GM23248 (cell line): ENCODE results near the gene WDR13. TPM values are rescaled to one million over a fixed set of nuclear protein-coding genes. Genes with fewer than 3 reads are reported as not detected.

Source experiments
- DNase-seq: peaks from one replicate; pipeline ENCODE4 v3.0.0-alpha.2; 2015
- H2AFZ ChIP-seq: fragments of 200-600 bp; sonication (generic); 2 replicates; pipeline ENCODE4 v1.6.1; 2016; ENCODE audit warnings: antibody characterized with exemption
- H3F3A ChIP-seq: fragments of 200-600 bp; sonication (generic); 2 replicates; pipeline ENCODE4 v1.6.1; 2016; ENCODE audit warnings: mild to moderate bottlenecking, antibody characterized with exemption, mixed run types; ENCODE audit not compliant: insufficient read depth
- H3K27ac ChIP-seq: fragments of 200-600 bp; sonication (generic); 2 replicates; pipeline ENCODE4 v1.5.1; 2016; ENCODE audit warnings: mild to moderate bottlenecking
- H3K27me3 ChIP-seq: fragments of 200-600 bp; sonication (generic); replicated peaks from 2 replicates; pipeline ENCODE4 v1.6.1; 2016; ENCODE audit warnings: mild to moderate bottlenecking; ENCODE audit not compliant: insufficient read depth
- H3K36me3 ChIP-seq: fragments of 200-600 bp; sonication (generic); 2 replicates; pipeline ENCODE4 v1.6.1; 2016; ENCODE audit warnings: low read depth, mild to moderate bottlenecking
- H3K4me1 ChIP-seq: fragments of 200-600 bp; sonication (generic); 2 replicates; pipeline ENCODE4 v1.6.1; 2016; ENCODE audit warnings: mild to moderate bottlenecking; ENCODE audit not compliant: insufficient read depth
- H3K4me2 ChIP-seq: fragments of 200-600 bp; sonication (generic); one replicate; pipeline ENCODE4 v1.6.1; 2016; ENCODE audit warnings: mild to moderate bottlenecking; ENCODE audit not compliant: unreplicated experiment
- H3K4me3 ChIP-seq: fragments of 200-600 bp; sonication (generic); 2 replicates; pipeline ENCODE4 v1.5.1; 2016; ENCODE audit warnings: mild to moderate bottlenecking
- H3K79me2 ChIP-seq: fragments of 200-600 bp; sonication (generic); 2 replicates; pipeline ENCODE4 v1.6.1; 2016; ENCODE audit warnings: mild to moderate bottlenecking; ENCODE audit not compliant: insufficient read depth
- H3K9ac ChIP-seq: fragments of 200-600 bp; sonication (generic); 2 replicates; pipeline ENCODE4 v1.6.1; 2016; ENCODE audit warnings: mild to moderate bottlenecking
- H3K9me2 ChIP-seq: fragments of 200-600 bp; sonication (generic); 2 replicates; pipeline ENCODE4 v1.6.1; 2016; ENCODE audit warnings: mixed run types, mild to moderate bottlenecking, moderate library complexity; ENCODE audit not compliant: insufficient read depth
- H3K9me3 ChIP-seq: fragments of 200-600 bp; sonication (generic); one replicate; pipeline ENCODE4 v1.6.1; 2017; ENCODE audit warnings: low read depth
- H4K20me1 ChIP-seq: fragments of 200-600 bp; sonication (generic); 2 replicates; pipeline ENCODE4 v1.6.0; 2016; ENCODE audit not compliant: insufficient read depth
- EZH2 ChIP-seq: fragments of 200-600 bp; sonication (generic); IDR thresholded peaks from 2 replicates; pipeline ENCODE4 v1.6.1; 2018; ENCODE audit warnings: antibody characterized with exemption, mild to moderate bottlenecking; ENCODE audit not compliant: insufficient read depth, poor library complexity, severe bottlenecking
- EZH2phosphoT487 ChIP-seq: fragments of 200-600 bp; sonication (generic); IDR thresholded peaks from 2 replicates; pipeline ENCODE4 v1.6.1; 2018; ENCODE audit warnings: antibody characterized with exemption, moderate library complexity, mild to moderate bottlenecking, low read depth; ENCODE audit not compliant: insufficient read depth
- WGBS, 2 experiments: methylation state at CpG; one replicate each; pipeline ENCODE4 v1.1.6; 2015 to 2017; ENCODE audit warnings: low lambda C conversion rate in 2 of 2, low coverage in 1 of 2; ENCODE audit errors: missing lambda C conversion rate in 2 of 2; 5-methylcytosine and 5-hydroxymethylcytosine counted together
- in situ Hi-C: fragments of 300-500 bp; cut with MboI; formaldehyde crosslinking; loops from 2 replicates; pipeline ENCODE4 v1.15.0; 2020
- polyA plus RNA-seq: library from polyadenylated mRNA; unstranded; fragments of >200 nt; fragmentation: Nextera tagmentation; extraction: Ambion mirVana; gene quantifications from 2 replicates; pipeline ENCODE4 v1.2.1, GENCODE V29; 2016
- total RNA-seq: library from RNA; depleted of rRNA; stranded (reverse); fragments of >200 nt; shearing (Covaris generic); gene quantifications from 2 replicates; pipeline ENCODE4 v1.2.3, GENCODE V29; 2014

WDR13 gene
- total and polyA plus RNA-seq, 2 experiments from 2014 or later = 89.7 to 120 TPM

DNA sequence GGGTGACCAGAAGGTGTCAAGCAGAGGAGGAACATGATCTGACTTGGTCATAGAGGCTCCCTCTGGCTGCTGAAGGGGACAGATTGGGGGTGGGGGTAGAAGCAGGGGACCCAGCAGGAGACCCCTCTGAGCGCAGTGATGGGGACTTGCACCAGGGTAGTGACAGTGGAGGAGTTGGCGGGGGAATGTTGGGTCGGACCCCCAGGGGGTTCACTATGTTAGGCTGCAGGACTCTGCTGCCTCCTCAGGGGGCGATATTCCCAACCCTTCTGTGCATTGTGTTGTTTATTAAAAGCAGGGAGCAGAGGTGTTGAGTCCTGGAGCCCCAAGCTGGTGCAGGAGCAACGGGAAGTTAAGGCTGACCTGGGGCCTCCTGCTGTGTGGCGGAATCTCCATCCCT lies 8.8 kb downstream of the WDR13 start:
- no peak overlapping the region for H3K9ac ChIP-seq
- no peaks in the 10 kb centered on the region for H4K20me1 ChIP-seq
- no peaks in the 10 kb centered on the region for H3K9me3 ChIP-seq
- no peaks in the 10 kb centered on the region for H3K9me2 ChIP-seq
- H3K4me3 ChIP-seq = no peak overlapping the region
- in situ Hi-C loops = no loop called here
- 44 to 50% methylated on average over 2 of the region's 6 CpGs for WGBS, 2 experiments
- H3F3A ChIP-seq = no peaks in the 10 kb centered on the region
- no peak overlapping the region for H3K4me2 ChIP-seq
- H3K79me2 ChIP-seq = no peaks in the 10 kb centered on the region
- H3K27me3 ChIP-seq = no peaks in the 10 kb centered on the region
- H2AFZ ChIP-seq = no peak overlapping the region
- H3K4me1 ChIP-seq = no peaks in the 10 kb centered on the region
- DNase-seq = no peak
- no peaks in the 10 kb centered on the region for H3K36me3 ChIP-seq
- TF ChIP-seq EZH2phosphoT487 (no peak), EZH2 (no peak)
- H3K27ac ChIP-seq = no peak overlapping the region

DNA sequence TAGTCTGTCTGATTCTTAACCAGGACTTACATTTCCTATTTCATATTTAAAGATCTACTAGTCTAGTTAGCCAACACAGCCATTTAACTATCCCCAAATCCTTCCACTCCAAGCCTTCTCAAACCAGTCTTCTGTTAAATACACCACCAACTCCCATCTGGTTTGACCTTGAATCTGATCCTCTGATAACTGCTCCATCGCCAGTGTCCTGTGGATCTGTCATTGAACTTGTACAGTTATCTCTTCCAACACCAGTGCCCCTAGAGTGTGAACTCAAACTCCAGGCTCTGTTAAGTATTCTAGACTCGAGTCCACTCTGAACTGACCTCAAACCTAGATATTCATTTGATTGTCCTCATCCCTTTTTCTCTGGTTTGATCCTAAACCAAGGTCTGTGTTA lies 14.4 kb downstream of the WDR13 start:
- no peaks in the 10 kb centered on the region for H3K27me3 ChIP-seq
- no peaks in the 10 kb centered on the region for H3F3A ChIP-seq
- no peak overlapping the region for H2AFZ ChIP-seq
- DNase-seq = no peak
- no peaks in the 10 kb centered on the region for H3K4me1 ChIP-seq
- H3K9me3 ChIP-seq = no peaks in the 10 kb centered on the region
- no peak overlapping the region for H3K27ac ChIP-seq
- no peak for TF ChIP-seq EZH2
- TF ChIP-seq EZH2phosphoT487 = no peak
- no peak overlapping the region for H3K4me3 ChIP-seq
- in situ Hi-C loops = no loop called here
- H4K20me1 ChIP-seq = no peaks in the 10 kb centered on the region
- H3K79me2 ChIP-seq = no peaks in the 10 kb centered on the region
- no peak overlapping the region for H3K4me2 ChIP-seq
- no peaks in the 10 kb centered on the region for H3K9me2 ChIP-seq
- WGBS, 2 experiments = 42 to 53% methylated on average over 2 of the region's 2 CpGs
- H3K36me3 ChIP-seq = no peaks in the 10 kb centered on the region
- H3K9ac ChIP-seq = no peak overlapping the region

DNA sequence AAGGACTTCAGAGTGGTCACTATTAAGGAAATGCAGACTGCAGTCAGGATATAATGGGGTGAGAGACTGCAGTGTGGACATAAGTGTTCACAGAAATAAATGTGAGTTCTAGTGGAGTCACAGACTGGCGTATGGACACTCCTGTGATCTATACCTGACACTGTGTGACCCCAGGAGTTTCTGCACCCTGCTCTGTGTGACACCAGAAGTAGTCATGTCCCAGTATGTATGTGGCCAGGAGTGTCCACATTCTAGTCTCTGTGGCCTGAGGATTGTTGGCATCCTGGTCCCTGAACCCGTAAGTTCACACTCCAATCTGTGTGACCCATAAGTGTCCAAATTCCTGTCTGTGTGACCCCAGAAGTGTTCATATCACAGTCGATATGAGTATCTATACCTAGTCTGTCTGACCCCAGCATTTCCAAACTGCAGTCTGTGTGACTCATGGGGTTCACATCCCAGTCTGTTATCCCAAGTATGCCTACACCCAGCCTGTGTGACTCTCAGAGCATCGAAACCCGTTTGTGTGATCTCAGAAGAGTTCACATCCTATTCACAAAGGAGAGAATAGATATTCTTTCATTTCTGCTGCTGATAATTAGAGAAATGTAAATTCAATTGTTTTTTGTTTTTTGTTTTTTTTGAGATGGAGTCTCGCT lies 16.3 kb downstream of the WDR13 start:
- in situ Hi-C loops = no loop called here
- peak; percentile 51 for DNase-seq
- Histone ChIP-seq H3K27ac (no peak overlapping the region), H3K4me3 (no peak overlapping the region), H3F3A (no peaks in the 10 kb centered on the region), H4K20me1 (no peaks in the 10 kb centered on the region), H3K4me1 (0 out of 2 replicates have a peak, but pooled peaks cover 5% of the 10 kb centered on the region), H3K9me3 (no peaks in the 10 kb centered on the region), H3K27me3 (no peaks in the 10 kb centered on the region), H3K79me2 (no peaks in the 10 kb centered on the region), H3K36me3 (no peaks in the 10 kb centered on the region), H3K9me2 (no peaks in the 10 kb centered on the region), H3K4me2 (no peak overlapping the region), H3K9ac (no peak overlapping the region), H2AFZ (no peak overlapping the region)
- WGBS, 2 experiments = 42 to 50% methylated on average over 5 of the region's 6 CpGs
- TF ChIP-seq EZH2 = no peak
- no peak for TF ChIP-seq EZH2phosphoT487

DNA sequence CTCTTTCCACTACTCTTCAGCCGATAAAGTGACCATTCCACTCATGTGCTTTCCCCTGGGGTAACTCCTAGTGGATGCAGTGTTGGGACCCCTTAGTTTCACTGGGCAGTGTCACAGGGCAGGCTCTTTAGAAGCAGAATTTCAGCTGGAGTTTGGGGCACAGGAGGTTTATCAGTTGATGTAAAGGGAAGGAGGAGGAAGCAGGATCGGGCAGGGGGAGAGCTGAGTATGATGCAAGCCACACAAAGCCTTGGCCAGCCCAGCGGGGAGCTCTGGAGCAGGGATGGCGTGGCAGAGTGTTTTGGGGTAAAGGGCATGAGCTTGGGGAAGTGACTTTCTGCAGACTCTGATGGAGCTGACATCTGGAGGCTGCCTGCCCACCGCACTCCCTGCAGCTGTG lies 19.3 kb downstream of the WDR13 start:
- Histone ChIP-seq H3K4me2 (no peak overlapping the region), H3K27me3 (no peaks in the 10 kb centered on the region), H3K9me3 (no peaks in the 10 kb centered on the region), H3K27ac (no peak overlapping the region), H3K79me2 (no peaks in the 10 kb centered on the region), H3K9me2 (no peaks in the 10 kb centered on the region), H3K9ac (no peak overlapping the region), H3F3A (no peaks in the 10 kb centered on the region), H3K36me3 (no peaks in the 10 kb centered on the region), H4K20me1 (no peaks in the 10 kb centered on the region), H3K4me3 (no peak overlapping the region), H3K4me1 (0 out of 2 replicates have a peak, but pooled peaks cover 5% of the 10 kb centered on the region), H2AFZ (no peak overlapping the region)
- DNase-seq = no peak
- 8 to 27% methylated on average over 4 of the region's 5 CpGs for WGBS, 2 experiments
- in situ Hi-C loops = no loop called here
- TF ChIP-seq EZH2 = no peak
- TF ChIP-seq EZH2phosphoT487 = no peak
